ENCODE results near the gene SKOR1.

GRCh38 chr15:67803996-67804843 lies 21.1 kb upstream of the SKOR1 start:
- TF ChIP-seq CTCF (IDR thresholded peaks at IDR 0.05 in 4 of 5, conservative IDR thresholded peaks at IDR 0.05 in 1 of 5) (no peak), POLR2A (IDR thresholded peaks at IDR 0.05) (no peak)

All from gastrocnemius medialis (tissue), 4 donors.